A549 (cell line): ENCODE results near the gene RAB19. TPM values are rescaled to one million over a fixed set of nuclear protein-coding genes. Genes with fewer than 3 reads are reported as not detected.

Experiments
- ATAC-seq, 2 experiments: fragments of 200-7000 bp in 1 of 2; fragments of >200 bp in 1 of 2; cut with Nextera tagmentation in 1 of 2; cut with Tn5 transposase in 1 of 2; 3 replicates each; pipeline versions ENCODE4 v1.8.0 to v1.9.1; 2018 to 2020; ENCODE audit warnings: mild to moderate bottlenecking in 1 of 2, moderate library complexity in 1 of 2
- CTCF ChIA-PET: fragments of 300-600 bp; sonication (Branson Sonifier 250); formaldehyde crosslinking; extraction: SDS; loops from one replicate; lab custom pipeline; 2021; ENCODE audit warnings: antibody characterized with exemption, inconsistent platforms; lab: Yijun Ruan, JAX
- POLR2A ChIA-PET: fragments of 350-600 bp; formaldehyde crosslinking; extraction: SDS; loops from one replicate; lab custom pipeline; 2021; ENCODE audit warnings: antibody characterized with exemption, inconsistent platforms; lab: Yijun Ruan, JAX
- DNase-seq, 2 experiments: peaks; one replicate each; pipeline versions ENCODE4 v3.0.0 to v3.0.0-alpha.2; 2011 to 2016; ENCODE audit warnings: low read depth in 1 of 2, low spot score in 1 of 2
- FAIRE-seq: peaks from 2 replicates; lab custom pipeline; 2011; peaks lifted over from hg19 to GRCh38; lab: Jason Lieb, UNC
- H3K27ac ChIP-seq, 2 experiments: fragments of >200 bp; sonication (Bioruptor Twin); formaldehyde crosslinking; 3 replicates each; pipeline ENCODE4 v1.5.1; 2016 to 2017
- H3K4me1 ChIP-seq: fragments of >200 bp; sonication (Bioruptor Twin); formaldehyde crosslinking; 3 replicates; pipeline ENCODE4 v1.6.1; 2016
- H3K4me2 ChIP-seq: fragments of >200 bp; sonication (Bioruptor Twin); formaldehyde crosslinking; 3 replicates; pipeline ENCODE4 v1.6.1; 2016
- H3K4me3 ChIP-seq: fragments of >200 bp; sonication (Bioruptor Twin); formaldehyde crosslinking; 3 replicates; pipeline ENCODE4 v1.5.1; 2016
- H3K9me3 ChIP-seq: fragments of >200 bp; sonication (Bioruptor Twin); formaldehyde crosslinking; 3 replicates; pipeline ENCODE4 v1.6.1; 2016
- ATOH8 ChIP-seq: fragments of 250-450 bp; sonication (Bioruptor Pico); IDR thresholded peaks from 2 replicates; pipeline ENCODE4 v1.5.0; 2020; ENCODE audit warnings: low read depth, mild to moderate bottlenecking, moderate library complexity
- BHLHE40 ChIP-seq: IDR thresholded peaks from 2 replicates; pipeline ENCODE4 v1.6.1; 2012; ENCODE audit warnings: low read depth, low read length, inconsistent platforms
- CHD2 ChIP-seq: fragments of 150-350 bp; IDR thresholded peaks from 2 replicates; pipeline ENCODE4 v1.6.1; 2014; ENCODE audit warnings: low read length; ENCODE audit not compliant: partially characterized antibody
- CTCF ChIP-seq: fragments of >200 bp; sonication (Bioruptor Twin); formaldehyde crosslinking; IDR thresholded peaks from 3 replicates; pipeline ENCODE4 v1.5.1; 2016
- EHF ChIP-seq: fragments of 250-450 bp; sonication (Bioruptor Pico); IDR thresholded peaks from 2 replicates; pipeline ENCODE4 v1.5.0; 2020; ENCODE audit warnings: mild to moderate bottlenecking
- EHMT2 ChIP-seq: fragments of 200-600 bp; sonication (generic); IDR thresholded peaks from 2 replicates; pipeline ENCODE4 v1.6.1; 2016; ENCODE audit warnings: antibody characterized with exemption, low read depth, mild to moderate bottlenecking, moderate library complexity
- FOSL2 ChIP-seq, 2 experiments: fragments of 450-650 bp in 1 of 2; fragments of >200 bp in 1 of 2; sonication (Bioruptor Twin) in 1 of 2; formaldehyde crosslinking; IDR thresholded peaks; 2 replicates each; pipeline versions ENCODE4 v1.5.0 to v1.6.1; 2016 to 2020; ENCODE audit warnings: mild to moderate bottlenecking in 1 of 2, moderate library complexity in 1 of 2
- HES2 ChIP-seq: fragments of >200 bp; sonication (Bioruptor Twin); formaldehyde crosslinking; IDR thresholded peaks from 2 replicates; pipeline ENCODE4 v1.6.1; 2016
- HEYL ChIP-seq: fragments of 250-450 bp; sonication (Bioruptor Pico); IDR thresholded peaks from 2 replicates; pipeline ENCODE4 v1.8.0; 2021; ENCODE audit warnings: mild to moderate bottlenecking, moderate library complexity
- HOXB5 ChIP-seq: fragments of 250-450 bp; sonication (Bioruptor Pico); IDR thresholded peaks from 2 replicates; pipeline ENCODE4 v1.5.0; 2020; ENCODE audit warnings: mild to moderate bottlenecking, moderate library complexity
- JUNB ChIP-seq: fragments of >200 bp; sonication (Bioruptor Twin); formaldehyde crosslinking; IDR thresholded peaks from 2 replicates; pipeline ENCODE4 v1.6.1; 2016
- KDM1A ChIP-seq: fragments of 200-600 bp; sonication (generic); IDR thresholded peaks from 2 replicates; pipeline ENCODE4 v1.6.1; 2016; ENCODE audit warnings: low read depth, mild to moderate bottlenecking
- KDM5A ChIP-seq: fragments of 200-600 bp; sonication (generic); IDR thresholded peaks from 2 replicates; pipeline ENCODE4 v1.6.1; 2016; ENCODE audit warnings: antibody characterized with exemption, mild to moderate bottlenecking
- MAX ChIP-seq: IDR thresholded peaks from 2 replicates; pipeline ENCODE4 v1.6.1; 2012
- MAZ ChIP-seq: fragments of 150-350 bp; IDR thresholded peaks from 2 replicates; pipeline ENCODE4 v1.6.1; 2014; ENCODE audit warnings: antibody characterized with exemption, low read depth, low read length, borderline replicate concordance
- PBX3 ChIP-seq: IDR thresholded peaks from 2 replicates; pipeline ENCODE4 v1.6.1; 2012
- PHF8 ChIP-seq: fragments of 200-600 bp; sonication (generic); IDR thresholded peaks from 2 replicates; pipeline ENCODE4 v1.6.1; 2016; ENCODE audit warnings: low read depth, mild to moderate bottlenecking, antibody characterized with exemption, moderate library complexity, borderline replicate concordance
- POLR2A ChIP-seq: IDR thresholded peaks from 2 replicates; pipeline ENCODE4 v1.6.1; 2012; ENCODE audit warnings: mild to moderate bottlenecking, low read length
- POLR2AphosphoS2 ChIP-seq: conservative IDR thresholded peaks from 2 replicates; pipeline ENCODE4 v1.6.1; 2012; ENCODE audit warnings: low read length, improper control_type of control experiment, inconsistent platforms
- RAD21 ChIP-seq, 2 experiments: fragments of >200 bp in 1 of 2; sonication (Bioruptor Twin) in 1 of 2; formaldehyde crosslinking in 1 of 2; IDR thresholded peaks in 1 of 2; conservative IDR thresholded peaks in 1 of 2; 2 replicates in 1 of 2; 3 replicates in 1 of 2; pipeline ENCODE4 v1.6.1; 2012 to 2018; ENCODE audit warnings: inconsistent platforms in 1 of 2
- RARB ChIP-seq: fragments of 250-450 bp; sonication (Bioruptor Pico); IDR thresholded peaks from 2 replicates; pipeline ENCODE4 v1.8.0; 2021; ENCODE audit warnings: mild to moderate bottlenecking, moderate library complexity
- REST ChIP-seq: fragments of 200-600 bp; sonication (generic); IDR thresholded peaks from 2 replicates; pipeline ENCODE4 v1.6.1; 2016; ENCODE audit warnings: antibody characterized with exemption, mild to moderate bottlenecking, moderate library complexity
- RFX5 ChIP-seq: fragments of 450-650 bp; IDR thresholded peaks from 2 replicates; pipeline ENCODE4 v1.7.1; 2014; ENCODE audit warnings: antibody characterized with exemption, mild to moderate bottlenecking, moderate library complexity
- TP53 ChIP-seq: fragments of 250-450 bp; sonication (Bioruptor Pico); IDR thresholded peaks from 2 replicates; pipeline ENCODE4 v1.5.0; 2021; ENCODE audit warnings: mild to moderate bottlenecking, moderate library complexity
- USF2 ChIP-seq: fragments of 450-650 bp; IDR thresholded peaks from 2 replicates; pipeline ENCODE4 v1.6.1; 2014; ENCODE audit warnings: antibody characterized with exemption
- ZNF302 ChIP-seq: fragments of 250-450 bp; sonication (Bioruptor Pico); IDR thresholded peaks from 2 replicates; pipeline ENCODE4 v1.9.0; 2021; ENCODE audit warnings: inconsistent platforms, mild to moderate bottlenecking, moderate library complexity
- WGBS: methylation state at CpG from one replicate; pipeline ENCODE4 v1.1.6; 2017; ENCODE audit errors: missing lambda C conversion rate; 5-methylcytosine and 5-hydroxymethylcytosine counted together
- polyA plus RNA-seq, 4 experiments: library from polyadenylated mRNA; depleted of rRNA in 3 of 4; stranded (reverse); fragments of >200 nt; fragmentation: RNase III in 1 of 4; extraction: RNeasy Plus Mini Kit Qiagen cat#74134 plus additional on column Dnase treatment in 1 of 4; gene quantifications; 2 replicates in 3 of 4; 3 replicates in 1 of 4; pipeline ENCODE4 v1.2.3, GENCODE V29; 2011 to 2017

Gene RAB19
- polyA plus RNA-seq, 2 of the 4 experiments (the other 2 are of a cell fraction), result not detected

- Histone ChIP-seq H3K27ac (no peak overlapping the region), H3K9me3 (no peaks in the 10 kb centered on the region), H3K4me3 (no peak overlapping the region), H3K4me1 (no peaks in the 10 kb centered on the region), H3K4me2 (no peak overlapping the region)
- FAIRE-seq, result no peak
- no peak for TF ChIP-seq USF2
- no peak for TF ChIP-seq RFX5
- no peak for TF ChIP-seq POLR2A
- TF ChIP-seq HOXB5, result no peak
- TF ChIP-seq HEYL (CRISPR knock-in tag), result no peak
- no peak for TF ChIP-seq ZNF302 (CRISPR knock-in tag)
- TF ChIP-seq REST, result no peak
- TF ChIP-seq KDM1A, result no peak
- no peak for TF ChIP-seq RAD21 (conservative IDR thresholded peaks at IDR 0.05 in 1 of 2, IDR thresholded peaks at IDR 0.05 in 1 of 2)
- TF ChIP-seq FOSL2 (IDR thresholded peaks at IDR 0.05), result no peak
- no peak for TF ChIP-seq FOSL2 (CRISPR knock-in tag; IDR thresholded peaks at IDR 0.05)
- no peak for TF ChIP-seq EHF (CRISPR knock-in tag)
- no peak for TF ChIP-seq KDM5A
- TF ChIP-seq CTCF, result no peak
- no peak for TF ChIP-seq TP53
- TF ChIP-seq MAZ, result no peak
- DNase-seq, result no peak
- peak in 1 of 2 experiments; percentile 28; a peak in 1 of 6 replicates for ATAC-seq
- WGBS, result 88% methylated on average over 11 of the region's 11 CpGs
- ChIA-PET CTCF (interaction anchor here (0.6 to 1.7 kb wide), 2 partner anchors 11 to 72 kb away, joined by 3 to 6 read pairs; no protein-coding TSS in a partner anchor), POLR2A (no interaction called here)
These were observed 42.6 kb downstream of the RAB19 start for GRCh38 chr7:140446467-140446866.

- WGBS, result 93% methylated on average over 7 of the region's 7 CpGs
- Histone ChIP-seq H3K27ac (no peak overlapping the region), H3K4me3 (no peak overlapping the region), H3K9me3 (no peaks in the 10 kb centered on the region), H3K4me1 (no peaks in the 10 kb centered on the region), H3K4me2 (no peak overlapping the region)
- ATAC-seq, result no peak
- CTCF ChIA-PET, result interaction anchor here (1.2 kb wide), 1 partner anchor 62 kb away, joined by 3 read pairs; no protein-coding TSS in a partner anchor
- no peak for DNase-seq
- no peak for FAIRE-seq
- POLR2A ChIA-PET, result no interaction called here
- no peak for TF ChIP-seq FOSL2 (IDR thresholded peaks at IDR 0.05)
- no peak for TF ChIP-seq FOSL2 (CRISPR knock-in tag; IDR thresholded peaks at IDR 0.05)
- TF ChIP-seq POLR2AphosphoS2, result no peak
- no peak for TF ChIP-seq EHMT2
- no peak for TF ChIP-seq PBX3
- TF ChIP-seq TP53, result no peak
- no peak for TF ChIP-seq CTCF
- TF ChIP-seq RAD21 (conservative IDR thresholded peaks at IDR 0.05 in 1 of 2, IDR thresholded peaks at IDR 0.05 in 1 of 2), result no peak
- no peak for TF ChIP-seq PHF8
- TF ChIP-seq ATOH8 (CRISPR knock-in tag), result no peak
- TF ChIP-seq KDM5A, result no peak
- no peak for TF ChIP-seq MAX
- no peak for TF ChIP-seq BHLHE40
- TF ChIP-seq JUNB, result no peak
- TF ChIP-seq HES2, result no peak
- no peak for TF ChIP-seq RARB (CRISPR knock-in tag)
- TF ChIP-seq CHD2, result no peak
These were observed 44.0 kb downstream of the RAB19 start for GRCh38 chr7:140447841-140448240.
